DMS53 treated with DMSO at 0.1 percent for 48 hours (cell line): ENCODE measurements around the gene NFYC.
A peak's percentile ranks its signal among the peaks of the same experiment; 100 is the strongest.

Experiments
- DNase-seq: peaks from one replicate; lab custom pipeline; 2025; ENCODE audit not compliant: unreplicated experiment; lab: John Stamatoyannopoulos, UW

Gene NFYC

GRCh38 chr1:40777224-40777970 is 85.9 kb downstream of the NFYC start:
- DNase-seq: no peak

- DNase-seq: no peak
Measured at GRCh38 chr1:40780678-40781607, 89.4 kb downstream of the NFYC start.

- DNase-seq: no peak
Measured at GRCh38 chr1:40781608-40781971, 90.1 kb downstream of the NFYC start.

GRCh38 chr1:40782371-40782956 is 91.0 kb downstream of the NFYC start:
- no peak for DNase-seq

GRCh38 chr1:40783001-40783905 is 91.7 kb downstream of the NFYC start, which contains the start of gene KCNQ4:
Gene KCNQ4, plus strand, starts transcription at chr1:40783787. Its CDS starts 307 bp downstream, at chr1:40784094.
- DNase-seq: peak; percentile 10

GRCh38 chr1:40784141-40784770 is 92.8 kb downstream of the NFYC start:
- DNase-seq: no peak

GRCh38 chr1:40784771-40785151 is 93.3 kb downstream of the NFYC start:
- DNase-seq: no peak

GRCh38 chr1:40785446-40785845 is 93.9 kb downstream of the NFYC start:
- DNase-seq: no peak

GRCh38 chr1:40786171-40786994 is 94.9 kb downstream of the NFYC start:
- DNase-seq: no peak

- no peak for DNase-seq
Measured at GRCh38 chr1:40786995-40787705, 95.6 kb downstream of the NFYC start.

GRCh38 chr1:40787737-40788560 is 96.4 kb downstream of the NFYC start:
- DNase-seq: no peak

- DNase-seq: no peak
Measured at GRCh38 chr1:40788561-40789341, 97.2 kb downstream of the NFYC start.

- DNase-seq: no peak
Measured at GRCh38 chr1:40789342-40789598, 97.8 kb downstream of the NFYC start.

- DNase-seq: no peak
Measured at GRCh38 chr1:40789661-40790430, 98.3 kb downstream of the NFYC start.

GRCh38 chr1:40792036-40792435 is 100.5 kb downstream of the NFYC start:
- no peak for DNase-seq

GRCh38 chr1:40793617-40794016 is 102.1 kb downstream of the NFYC start:
- no peak for DNase-seq

- DNase-seq: no peak
Measured at GRCh38 chr1:40794048-40794447, 102.5 kb downstream of the NFYC start.
